Calu3 (cell line): ENCODE data around the gene OSBPL7. TPM values are rescaled to one million over a fixed set of nuclear protein-coding genes. Genes with fewer than 3 reads are reported as not detected.

Source experiments
- BruUV-seq: library from RNA; stranded (reverse); fragments of 400-500 nt; replicated peaks from 2 replicates; lab custom pipeline; 2021; lab: Mats Ljungman, UMichigan
- CTCF ChIA-PET: fragments of 300-600 bp; sonication (Branson Sonifier 250); formaldehyde crosslinking; loops from one replicate; lab custom pipeline; 2022; ENCODE audit warnings: antibody characterized with exemption; lab: Charles Lee
- DNase-seq: peaks from one replicate; pipeline ENCODE4 v3.0.0; 2022
- H3K27ac Mint-ChIP-seq: one replicate; pipeline ENCODE4 v1.8.0; 2022; ENCODE audit warnings: mixed read lengths; ENCODE audit not compliant: unreplicated experiment
- H3K27me3 Mint-ChIP-seq: one replicate; pipeline ENCODE4 v1.8.0; 2022; ENCODE audit warnings: mixed read lengths; ENCODE audit not compliant: unreplicated experiment
- H3K36me3 Mint-ChIP-seq: one replicate; pipeline ENCODE4 v1.8.0; 2022; ENCODE audit warnings: mild to moderate bottlenecking, moderate library complexity, mixed read lengths; ENCODE audit not compliant: insufficient read depth, unreplicated experiment
- H3K4me1 Mint-ChIP-seq: one replicate; pipeline ENCODE4 v1.8.0; 2022; ENCODE audit warnings: mild to moderate bottlenecking, low read depth, mixed read lengths; ENCODE audit not compliant: unreplicated experiment
- H3K4me3 Mint-ChIP-seq: one replicate; pipeline ENCODE4 v1.8.0; 2022; ENCODE audit warnings: mild to moderate bottlenecking, low read depth, moderate library complexity, mixed read lengths; ENCODE audit not compliant: unreplicated experiment
- H3K9me3 Mint-ChIP-seq: one replicate; pipeline ENCODE4 v1.8.0; 2022; ENCODE audit warnings: low read depth, mixed read lengths; ENCODE audit not compliant: unreplicated experiment
- intact Hi-C: fragments of 100-400 bp; cut with micrococcal nuclease; formaldehyde crosslinking; loops from one replicate; pipeline ENCODE4 v1.10.0; 2022; ENCODE audit not compliant: unreplicated experiment
- total RNA-seq: library from RNA; stranded (reverse); gene quantifications from 2 replicates; pipeline ENCODE4 v1.2.3, GENCODE V29; 2022
- TF ChIP-seq, protein P1 (sequence below): fragments of 200-600 bp; IDR thresholded peaks from one replicate; pipeline ENCODE4 v1.8.0; 2022; ENCODE audit warnings: antibody characterized with exemption; ENCODE audit not compliant: unreplicated experiment

Gene OSBPL7
- total RNA-seq, 1 experiment from 2014 or later = 58.4 TPM

- H3K27ac Mint-ChIP-seq = no peak overlapping the region
- BruUV-seq = no TSS peak
- intact Hi-C loops = no loop called here
- no peaks in the 10 kb centered on the region for H3K36me3 Mint-ChIP-seq
- TF ChIP-seq, protein P1, sequence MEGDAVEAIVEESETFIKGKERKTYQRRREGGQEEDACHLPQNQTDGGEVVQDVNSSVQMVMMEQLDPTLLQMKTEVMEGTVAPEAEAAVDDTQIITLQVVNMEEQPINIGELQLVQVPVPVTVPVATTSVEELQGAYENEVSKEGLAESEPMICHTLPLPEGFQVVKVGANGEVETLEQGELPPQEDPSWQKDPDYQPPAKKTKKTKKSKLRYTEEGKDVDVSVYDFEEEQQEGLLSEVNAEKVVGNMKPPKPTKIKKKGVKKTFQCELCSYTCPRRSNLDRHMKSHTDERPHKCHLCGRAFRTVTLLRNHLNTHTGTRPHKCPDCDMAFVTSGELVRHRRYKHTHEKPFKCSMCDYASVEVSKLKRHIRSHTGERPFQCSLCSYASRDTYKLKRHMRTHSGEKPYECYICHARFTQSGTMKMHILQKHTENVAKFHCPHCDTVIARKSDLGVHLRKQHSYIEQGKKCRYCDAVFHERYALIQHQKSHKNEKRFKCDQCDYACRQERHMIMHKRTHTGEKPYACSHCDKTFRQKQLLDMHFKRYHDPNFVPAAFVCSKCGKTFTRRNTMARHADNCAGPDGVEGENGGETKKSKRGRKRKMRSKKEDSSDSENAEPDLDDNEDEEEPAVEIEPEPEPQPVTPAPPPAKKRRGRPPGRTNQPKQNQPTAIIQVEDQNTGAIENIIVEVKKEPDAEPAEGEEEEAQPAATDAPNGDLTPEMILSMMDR = no peak
- CTCF ChIA-PET = no interaction called here
- no peak for DNase-seq
- no peaks in the 10 kb centered on the region for H3K4me1 Mint-ChIP-seq
- H3K4me3 Mint-ChIP-seq = no peak overlapping the region
- H3K27me3 Mint-ChIP-seq = peaks cover 80% of the 10 kb centered on the region
- peaks cover 4% of the 10 kb centered on the region for H3K9me3 Mint-ChIP-seq
Measured at GRCh38 chr17:47763913-47764582, 57.5 kb downstream of the OSBPL7 start.

DNA sequence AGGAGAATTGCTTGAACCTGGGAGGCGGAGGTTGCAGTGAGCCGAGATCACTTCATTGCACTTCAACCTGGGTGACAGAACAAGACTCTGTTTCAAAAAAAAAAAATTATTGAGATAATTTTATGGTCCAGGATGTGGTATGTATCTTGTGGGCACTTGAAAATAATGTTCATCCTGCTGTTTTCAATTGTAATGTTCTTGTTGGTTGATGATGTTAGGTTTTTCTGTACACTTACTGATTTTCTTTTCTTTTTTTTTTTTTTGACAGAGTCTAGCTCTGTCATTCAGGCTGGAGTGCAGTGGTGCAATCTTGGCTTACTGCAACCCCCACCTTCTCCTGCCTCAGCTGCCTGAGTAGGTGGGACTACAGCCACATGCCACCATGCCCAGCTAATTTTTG lies 58.9 kb downstream of the OSBPL7 start:
- no peak overlapping the region for H3K4me3 Mint-ChIP-seq
- peaks cover 83% of the 10 kb centered on the region for H3K27me3 Mint-ChIP-seq
- H3K4me1 Mint-ChIP-seq = no peaks in the 10 kb centered on the region
- CTCF ChIA-PET = interaction anchor here (0.7 kb wide), 1 partner anchor 848 kb away, joined by 3 read pairs; no protein-coding TSS in a partner anchor
- BruUV-seq = no TSS peak
- intact Hi-C loops = no loop called here
- DNase-seq = no peak
- no peaks in the 10 kb centered on the region for H3K36me3 Mint-ChIP-seq
- TF ChIP-seq, protein P1 = no peak
- no peak overlapping the region for H3K27ac Mint-ChIP-seq
- no peaks in the 10 kb centered on the region for H3K9me3 Mint-ChIP-seq

GRCh38 chr17:47760409-47761140 lies 61.0 kb downstream of the OSBPL7 start:
- BruUV-seq = no TSS peak
- CTCF ChIA-PET = no interaction called here
- Mint-ChIP-seq H3K4me1 (no peaks in the 10 kb centered on the region), H3K36me3 (no peaks in the 10 kb centered on the region), H3K27ac (no peak overlapping the region), H3K9me3 (no peaks in the 10 kb centered on the region), H3K27me3 (peaks cover 84% of the 10 kb centered on the region), H3K4me3 (no peak overlapping the region)
- no peak for DNase-seq
- TF ChIP-seq, protein P1 = no peak
- intact Hi-C loops = no loop called here

GRCh38 chr17:47757386-47757785 lies 64.2 kb downstream of the OSBPL7 start:
- no TSS peak for BruUV-seq
- TF ChIP-seq, protein P1 = no peak
- Mint-ChIP-seq H3K4me1 (no peaks in the 10 kb centered on the region), H3K27me3 (peaks cover 87% of the 10 kb centered on the region), H3K27ac (no peak overlapping the region), H3K4me3 (no peak overlapping the region), H3K36me3 (no peaks in the 10 kb centered on the region), H3K9me3 (peaks cover 2% of the 10 kb centered on the region)
- DNase-seq = no peak
- CTCF ChIA-PET = no interaction called here
- intact Hi-C loops = no loop called here

Other genes with a start within 250 kb of the OSBPL7 start
- gene KPNB1, start 171.9 kb downstream of the OSBPL7 start, total RNA-seq = 511 and 538 TPM in 2 replicates
- gene TBKBP1, start 127.6 kb downstream of the OSBPL7 start, total RNA-seq = 6.4 and 6.5 TPM in 2 replicates
- gene TBX21, start 88.6 kb downstream of the OSBPL7 start, total RNA-seq = not detected in 2 replicates
- gene MRPL10, start 9.7 kb upstream of the OSBPL7 start, total RNA-seq = 70.2 and 84.1 TPM in 2 replicates
- gene LRRC46, start 9.9 kb upstream of the OSBPL7 start, total RNA-seq = 2.9 and 4.0 TPM in 2 replicates
- 34.8 and 37.0 TPM in 2 replicates for gene SCRN2, start 19.5 kb upstream of the OSBPL7 start, total RNA-seq
- 1.1 and 1.2 TPM in 2 replicates for gene SP6, start 29.4 kb upstream of the OSBPL7 start, total RNA-seq
- gene SP2, start 74.4 kb upstream of the OSBPL7 start, total RNA-seq = 21.5 and 22.4 TPM in 2 replicates
- 88.0 and 98.5 TPM in 2 replicates for gene PNPO, start 119.8 kb upstream of the OSBPL7 start, total RNA-seq
- gene PRR15L, start 136.1 kb upstream of the OSBPL7 start, total RNA-seq = 30.2 and 49.1 TPM in 2 replicates
- 431 and 457 TPM in 2 replicates for gene CDK5RAP3, start 149.3 kb upstream of the OSBPL7 start, total RNA-seq
- 1.1 and 1.2 TPM in 2 replicates for gene COPZ2, start 216.0 kb upstream of the OSBPL7 start, total RNA-seq
- gene NFE2L1, start 226.6 kb upstream of the OSBPL7 start, total RNA-seq = 216 and 247 TPM in 2 replicates